ENCODE results near the gene STUB1.

Gene STUB1

DNA sequence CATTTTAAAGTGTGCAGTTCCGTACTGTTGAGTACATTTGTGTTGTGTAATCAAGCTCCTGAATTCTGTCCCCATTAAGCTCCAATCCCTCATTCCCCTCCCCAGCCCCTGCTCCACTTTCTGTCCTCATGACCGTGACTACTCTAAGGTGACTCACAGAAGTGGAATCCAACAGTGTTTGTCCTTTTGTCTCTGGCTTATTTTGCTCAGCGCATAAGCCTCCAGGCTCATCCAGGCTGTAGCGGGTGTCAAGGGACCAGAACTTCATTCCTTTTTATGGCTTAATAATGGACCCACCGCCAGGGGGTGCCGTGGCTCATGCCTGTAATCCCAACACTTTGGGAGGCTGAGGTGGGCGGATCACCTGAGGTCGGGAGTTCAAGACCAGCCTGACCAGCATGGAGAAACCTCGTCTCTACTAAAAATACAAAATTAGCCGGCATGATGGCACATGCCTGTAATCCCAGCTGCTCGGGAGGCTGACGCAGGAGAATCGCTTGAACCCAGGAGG is 32.6 kb downstream of the STUB1 start:
- DNase-seq (ENCODE audit: low read depth), result peak; percentile 99

DNA sequence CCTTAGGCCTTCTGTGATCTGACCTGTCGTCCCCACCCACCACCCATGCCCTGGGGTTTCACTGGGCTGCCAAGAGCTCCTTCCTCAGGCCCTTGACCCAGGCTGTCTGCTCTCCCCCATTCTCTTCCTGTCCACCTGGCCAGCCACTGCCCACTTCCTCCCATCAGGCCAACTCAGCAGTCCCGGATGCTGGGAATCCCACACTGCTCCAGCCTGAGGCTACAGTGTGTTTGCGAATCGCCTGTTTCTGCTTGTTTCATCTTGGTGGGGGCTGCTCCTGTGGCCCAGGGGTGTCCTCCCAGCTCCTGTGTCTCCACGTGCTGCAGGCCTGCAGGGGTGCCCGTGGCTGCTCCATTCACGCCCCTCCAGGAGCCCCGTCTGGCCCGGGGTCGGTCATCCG is 33.9 kb downstream of the STUB1 start:
- DNase-seq (ENCODE audit: low read depth), result peak; percentile 55

DNA sequence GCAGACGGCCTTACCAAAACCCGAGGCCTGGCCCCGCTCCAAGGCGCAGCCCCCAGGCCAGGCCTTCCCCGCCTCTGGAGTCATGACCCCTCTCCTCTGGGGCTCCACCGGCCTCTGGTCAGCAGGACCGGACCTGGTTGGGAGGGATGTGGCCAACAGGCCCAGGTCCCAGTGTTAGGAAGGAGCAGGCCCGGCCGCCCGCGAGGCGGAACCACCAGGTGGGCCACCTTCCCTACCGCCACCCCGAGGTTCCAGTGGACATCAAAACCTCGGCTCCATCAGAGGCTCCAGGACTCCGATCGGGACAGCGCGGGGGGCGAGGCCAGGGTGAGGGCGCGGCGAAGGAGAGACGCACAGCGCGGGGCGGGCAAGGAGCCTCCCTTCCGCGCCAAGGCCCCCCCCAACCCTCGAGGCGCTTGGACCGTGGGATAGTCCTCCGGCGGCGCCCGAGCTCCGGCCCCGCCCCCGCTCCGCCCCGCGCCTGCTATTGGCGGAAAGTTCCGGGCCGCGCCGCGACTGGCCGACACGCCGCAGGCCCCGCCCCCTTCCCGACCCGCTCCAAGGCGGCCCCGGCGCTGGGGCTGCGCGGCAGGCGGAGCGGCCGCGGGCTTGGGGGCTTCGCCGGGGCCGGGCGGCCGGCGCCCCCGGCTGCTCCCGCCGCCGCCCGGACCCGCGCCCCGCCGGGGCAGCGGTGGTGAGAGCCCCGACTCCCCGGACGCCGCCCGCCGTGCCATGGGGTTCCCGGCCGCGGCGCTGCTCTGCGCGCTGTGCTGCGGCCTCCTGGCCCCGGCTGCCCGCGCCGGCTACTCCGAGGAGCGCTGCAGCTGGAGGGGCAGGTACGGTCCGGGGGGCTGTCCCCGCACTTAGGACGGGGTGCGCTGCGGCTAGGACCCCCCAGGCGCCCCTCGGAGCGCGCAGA is 34.6 kb downstream of the STUB1 start, which contains the start of gene METRN:
METRN (plus strand) TSS at position 561 of the 919 bp plus-strand sequence; CDS start at position 733, 172 bp downstream.
- peak; percentile 91 for DNase-seq (ENCODE audit: low read depth)

DNA sequence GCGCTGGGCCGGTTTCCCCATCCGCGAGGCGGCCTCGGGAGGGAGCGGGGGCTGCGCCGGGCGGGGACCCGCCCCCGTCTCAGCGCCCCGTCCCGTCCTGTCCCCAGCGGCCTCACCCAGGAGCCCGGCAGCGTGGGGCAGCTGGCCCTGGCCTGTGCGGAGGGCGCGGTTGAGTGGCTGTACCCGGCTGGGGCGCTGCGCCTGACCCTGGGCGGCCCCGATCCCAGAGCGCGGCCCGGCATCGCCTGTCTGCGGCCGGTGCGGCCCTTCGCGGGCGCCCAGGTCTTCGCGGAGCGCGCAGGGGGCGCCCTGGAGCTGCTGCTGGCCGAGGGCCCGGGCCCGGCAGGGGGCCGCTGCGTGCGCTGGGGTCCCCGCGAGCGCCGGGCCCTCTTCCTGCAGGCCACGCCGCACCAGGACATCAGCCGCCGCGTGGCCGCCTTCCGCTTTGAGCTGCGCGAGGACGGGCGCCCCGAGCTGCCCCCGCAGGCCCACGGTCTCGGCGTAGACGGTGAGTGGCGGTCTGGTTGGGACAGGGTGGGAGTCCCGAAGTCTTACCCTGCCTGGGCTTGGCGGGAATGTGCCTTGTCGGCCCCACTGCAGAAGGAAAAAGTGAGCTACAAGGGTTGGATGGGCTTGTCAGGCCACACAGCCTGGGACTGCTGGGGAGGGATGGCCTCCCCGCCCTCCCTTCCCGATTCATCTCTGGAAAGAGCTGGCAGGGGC is 35.4 kb downstream of the STUB1 start:
- DNase-seq (ENCODE audit: low read depth), result peak; percentile 43

DNA sequence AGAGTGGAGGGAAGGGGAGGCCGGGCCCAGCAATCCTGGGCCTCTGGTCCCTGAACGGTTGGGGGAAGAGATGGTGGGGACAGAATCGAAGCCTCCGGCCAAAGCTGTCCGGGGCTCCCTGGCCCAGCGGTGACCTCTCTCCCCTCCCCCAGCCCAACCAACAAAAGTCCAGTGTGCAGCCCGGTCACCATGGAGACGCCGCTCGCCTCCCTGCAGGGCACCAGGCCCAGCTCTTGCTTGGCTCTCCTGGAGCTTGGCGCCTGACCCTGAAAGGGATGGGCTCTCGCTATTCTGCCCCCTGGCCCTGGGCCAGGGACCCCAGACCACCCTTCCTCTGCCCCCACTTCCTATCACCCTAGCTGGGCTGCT is 36.0 kb downstream of the STUB1 start:
- DNase-seq (ENCODE audit: low read depth), result peak; percentile 75

DNA sequence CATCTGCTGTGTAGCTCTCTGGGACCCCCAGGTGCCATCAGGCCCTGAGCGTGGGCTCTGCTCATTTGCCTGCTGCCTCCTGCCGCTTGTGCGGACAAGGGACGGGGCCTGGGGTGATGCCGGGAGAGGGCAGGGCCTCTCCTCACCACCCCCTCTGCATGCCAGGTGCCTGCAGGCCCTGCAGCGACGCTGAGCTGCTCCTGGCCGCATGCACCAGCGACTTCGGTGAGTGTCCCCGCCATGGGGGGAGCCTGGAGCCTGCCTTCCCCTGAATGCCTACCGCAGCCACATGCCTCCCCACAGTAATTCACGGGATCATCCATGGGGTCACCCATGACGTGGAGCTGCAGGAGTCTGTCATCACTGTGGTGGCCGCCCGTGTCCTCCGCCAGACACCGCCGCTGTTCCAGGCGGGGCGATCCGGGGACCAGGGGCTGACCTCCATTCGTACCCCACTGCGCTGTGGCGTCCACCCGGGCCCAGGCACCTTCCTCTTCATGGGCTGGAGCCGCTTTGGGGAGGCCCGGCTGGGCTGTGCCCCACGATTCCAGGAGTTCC is 36.6 kb downstream of the STUB1 start:
- DNase-seq (ENCODE audit: low read depth), result no peak

DNA sequence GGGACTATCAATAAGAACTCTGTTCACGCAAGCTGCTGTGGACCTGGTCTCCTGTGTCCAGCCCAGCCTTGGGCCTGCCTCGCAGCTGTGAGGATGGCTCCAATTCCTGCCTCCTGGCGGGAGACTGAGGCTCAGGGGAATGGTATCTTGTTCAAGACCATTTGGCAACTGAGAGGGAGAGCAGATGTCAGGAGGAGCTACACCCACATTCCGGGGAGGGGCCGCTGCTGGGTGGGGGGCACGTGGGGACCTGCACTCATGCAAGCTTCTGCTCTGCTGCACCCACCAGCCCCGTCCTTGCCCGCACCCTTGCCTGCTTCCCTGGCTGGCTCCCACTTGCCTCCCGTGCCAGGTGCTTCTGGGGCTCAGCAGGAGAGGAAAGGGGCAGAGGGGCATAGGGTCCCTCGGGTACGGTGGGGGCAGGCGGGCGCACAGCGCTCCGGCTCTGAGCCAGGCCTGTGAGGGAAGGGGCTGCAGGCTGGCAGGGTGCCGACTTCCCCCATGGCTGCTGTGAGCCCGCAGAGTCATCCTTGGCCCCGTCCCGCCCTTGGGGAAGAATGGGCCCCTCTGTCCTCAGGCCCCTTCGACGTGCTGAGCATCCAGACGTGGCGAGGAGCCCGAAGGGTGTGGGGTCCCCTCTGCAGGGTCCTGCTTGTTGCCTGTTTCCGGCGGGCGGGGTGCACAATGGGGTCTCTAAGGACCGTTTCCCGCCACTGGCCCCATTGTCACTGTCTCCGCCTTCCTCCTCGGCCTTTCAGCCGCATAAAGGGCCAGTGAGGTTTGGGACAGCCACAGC is 37.4 kb downstream of the STUB1 start:
- DNase-seq (ENCODE audit: low read depth), result no peak

DNA sequence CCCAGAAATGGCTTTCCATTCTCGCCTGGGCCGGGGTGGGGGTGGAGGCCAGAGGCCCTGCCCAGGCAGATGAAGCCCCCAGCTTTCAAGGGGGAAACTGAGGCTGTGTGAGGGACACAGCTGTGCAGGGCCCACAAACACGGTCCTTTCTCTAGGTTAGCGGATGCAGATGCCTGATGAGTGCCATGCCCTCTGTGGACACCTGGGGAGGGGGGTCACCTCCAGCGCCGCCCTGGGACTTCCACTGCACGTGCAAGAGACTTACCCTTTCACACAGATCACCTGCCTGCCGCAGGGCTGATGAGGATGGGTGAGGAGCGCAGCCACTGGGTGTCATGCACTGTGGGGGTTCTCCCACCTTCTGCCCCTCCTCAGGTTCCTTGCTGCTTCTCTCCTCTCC is 38.2 kb downstream of the STUB1 start:
- no peak for DNase-seq (ENCODE audit: low read depth)

DNA sequence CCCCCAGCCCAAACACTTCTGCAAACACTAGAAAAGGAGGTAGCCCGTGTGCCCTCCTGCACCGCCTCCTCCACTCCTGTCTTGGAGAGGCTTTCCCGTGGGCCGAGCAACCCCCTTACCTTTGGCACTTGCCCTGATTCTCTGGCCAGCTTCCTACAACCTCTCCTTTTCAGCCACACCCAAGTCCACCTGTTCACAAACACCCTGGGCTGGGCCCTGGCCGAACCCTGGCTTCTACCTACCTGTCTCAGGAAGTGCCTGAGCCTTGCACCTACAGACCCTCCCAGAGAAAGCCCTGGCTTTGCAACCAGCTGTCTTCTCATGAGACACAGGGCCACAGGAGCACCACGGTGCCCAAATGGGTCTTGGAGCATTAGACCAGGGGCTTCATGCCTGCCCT is 38.7 kb downstream of the STUB1 start:
- no peak for DNase-seq (ENCODE audit: low read depth)

DNA sequence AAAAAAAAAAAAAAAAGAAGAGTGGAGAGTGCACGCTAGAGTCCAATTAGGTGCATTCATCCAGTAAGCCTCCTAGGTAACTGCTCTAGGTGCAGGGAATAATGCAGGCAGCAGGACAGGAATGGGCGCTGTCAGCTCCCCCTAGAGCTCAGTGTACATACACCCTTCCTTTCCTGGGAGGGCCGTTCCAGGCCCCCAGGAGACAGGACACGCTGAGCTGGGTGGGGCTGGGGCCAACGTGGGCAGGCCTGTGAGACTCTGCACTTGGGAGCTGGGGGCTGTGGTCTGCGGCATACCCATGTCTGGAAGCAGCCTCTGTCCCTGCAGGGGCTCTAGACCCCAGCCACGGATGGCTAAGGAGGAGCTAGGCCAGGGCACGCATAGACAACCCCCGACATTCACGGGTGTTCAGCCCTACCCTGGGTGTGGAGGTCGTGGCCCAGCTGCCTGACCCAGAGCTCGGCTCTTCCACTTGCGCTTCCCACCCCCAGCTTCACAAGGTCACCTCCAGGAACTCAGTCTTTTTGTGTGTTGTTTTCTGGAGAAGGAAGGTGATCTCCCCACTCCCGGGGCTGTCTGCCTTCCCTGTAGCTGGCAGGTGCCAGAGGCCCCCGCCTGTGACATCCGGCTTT is 39.7 kb downstream of the STUB1 start:
- peak; percentile 33 for DNase-seq (ENCODE audit: low read depth)

DNA sequence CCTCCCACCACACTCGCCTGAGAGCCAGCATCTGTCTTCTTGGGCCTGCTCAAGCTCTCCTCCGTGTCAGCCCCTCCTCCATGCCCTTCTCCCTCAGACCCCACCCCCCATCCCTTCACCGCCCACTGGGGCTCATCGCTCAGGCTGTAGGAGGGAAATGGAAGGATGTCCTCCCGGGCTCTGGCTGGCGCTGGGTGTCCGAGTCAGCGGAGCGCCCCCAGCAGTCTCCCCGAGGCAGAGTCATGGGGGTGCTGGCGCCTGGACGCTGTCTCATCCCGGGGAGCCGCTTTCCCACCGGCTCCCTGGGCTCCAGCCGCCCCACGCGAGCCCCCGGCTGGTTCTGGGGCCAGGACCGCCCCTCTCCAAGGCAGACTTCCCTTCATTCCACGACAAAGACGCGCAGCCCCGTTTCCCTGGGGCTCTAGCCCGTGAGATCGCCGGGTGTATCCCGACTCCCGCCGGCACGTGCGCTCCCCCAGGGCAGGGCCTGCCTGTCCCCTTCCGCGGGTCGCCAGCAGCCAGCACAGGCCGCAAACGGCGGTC is 40.3 kb downstream of the STUB1 start:
- peak; percentile 86 for DNase-seq (ENCODE audit: low read depth)

DNA sequence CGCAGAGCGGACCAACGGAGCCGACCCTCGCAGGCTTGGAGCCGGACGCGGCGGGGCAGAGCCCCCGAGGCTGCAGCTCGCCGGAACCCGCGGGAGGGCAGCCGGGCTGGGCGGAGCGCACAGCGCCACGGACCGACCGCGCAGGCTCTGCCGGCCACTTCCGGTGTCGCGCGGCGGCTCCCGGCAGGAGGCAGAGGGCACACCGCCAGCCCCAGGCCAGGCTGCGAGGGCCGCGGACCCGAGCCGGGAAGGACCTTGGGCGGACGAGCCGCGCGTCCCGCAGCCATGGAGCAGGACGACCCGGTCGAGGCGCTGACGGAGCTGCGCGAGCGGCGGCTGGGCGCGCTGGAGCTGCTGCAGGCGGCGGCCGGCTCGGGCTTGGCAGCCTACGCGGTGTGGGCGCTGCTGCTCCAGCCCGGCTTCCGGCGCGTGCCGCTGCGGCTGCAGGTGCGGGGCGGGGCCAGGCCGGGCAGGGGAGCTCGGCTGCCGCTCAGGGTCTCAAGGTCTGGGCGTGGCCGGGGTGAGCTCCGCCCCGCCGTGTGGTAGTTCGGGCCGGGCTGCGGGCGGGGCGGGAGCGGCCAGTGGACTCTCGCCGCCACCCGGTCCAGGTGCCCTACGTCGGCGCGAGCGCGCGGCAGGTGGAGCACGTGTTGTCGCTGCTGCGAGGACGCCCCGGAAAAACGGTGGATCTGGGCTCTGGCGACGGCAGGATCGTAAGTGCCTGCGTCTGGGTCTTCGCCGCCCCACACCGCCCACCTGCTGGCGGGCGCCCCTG is 41.0 kb downstream of the STUB1 start, which contains the start of gene ANTKMT:
ANTKMT (plus strand) TSS at position 157 of the 775 bp plus-strand sequence; CDS start at position 286, 129 bp downstream.
- DNase-seq (ENCODE audit: low read depth), result peak; percentile 80

DNA sequence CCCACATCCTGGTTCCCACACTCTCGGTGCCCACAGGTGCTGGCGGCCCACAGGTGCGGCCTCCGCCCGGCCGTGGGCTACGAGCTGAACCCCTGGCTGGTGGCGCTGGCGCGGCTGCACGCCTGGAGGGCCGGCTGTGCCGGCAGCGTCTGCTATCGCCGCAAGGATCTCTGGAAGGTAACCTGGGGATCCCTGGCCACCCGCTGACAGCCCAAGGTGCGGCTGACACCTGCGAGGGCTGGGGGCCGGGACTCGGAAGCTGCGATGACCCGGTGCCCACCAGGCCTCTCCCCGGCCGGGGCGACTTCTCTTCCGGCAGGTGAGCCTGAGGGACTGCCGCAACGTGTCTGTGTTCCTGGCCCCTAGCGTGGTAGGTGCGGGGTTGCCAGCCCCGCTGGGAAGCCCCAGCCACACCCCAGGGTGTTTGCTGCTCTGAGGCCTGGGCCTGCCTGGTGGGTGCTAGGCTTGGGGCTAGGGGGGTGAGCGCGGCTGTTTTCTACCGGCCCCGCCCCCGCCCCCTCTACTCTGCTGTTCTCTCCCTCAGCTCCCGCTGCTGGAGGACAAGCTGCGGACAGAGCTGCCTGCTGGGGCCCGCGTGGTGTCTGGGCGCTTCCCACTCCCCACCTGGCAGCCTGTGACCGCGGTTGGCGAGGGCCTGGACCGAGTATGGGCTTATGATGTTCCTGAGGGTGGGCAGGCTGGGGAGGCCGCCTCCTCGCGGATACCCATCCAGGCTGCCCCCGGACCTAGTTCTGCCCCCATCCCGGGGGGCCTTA is 41.7 kb downstream of the STUB1 start:
- DNase-seq (ENCODE audit: low read depth), result no peak

DNA sequence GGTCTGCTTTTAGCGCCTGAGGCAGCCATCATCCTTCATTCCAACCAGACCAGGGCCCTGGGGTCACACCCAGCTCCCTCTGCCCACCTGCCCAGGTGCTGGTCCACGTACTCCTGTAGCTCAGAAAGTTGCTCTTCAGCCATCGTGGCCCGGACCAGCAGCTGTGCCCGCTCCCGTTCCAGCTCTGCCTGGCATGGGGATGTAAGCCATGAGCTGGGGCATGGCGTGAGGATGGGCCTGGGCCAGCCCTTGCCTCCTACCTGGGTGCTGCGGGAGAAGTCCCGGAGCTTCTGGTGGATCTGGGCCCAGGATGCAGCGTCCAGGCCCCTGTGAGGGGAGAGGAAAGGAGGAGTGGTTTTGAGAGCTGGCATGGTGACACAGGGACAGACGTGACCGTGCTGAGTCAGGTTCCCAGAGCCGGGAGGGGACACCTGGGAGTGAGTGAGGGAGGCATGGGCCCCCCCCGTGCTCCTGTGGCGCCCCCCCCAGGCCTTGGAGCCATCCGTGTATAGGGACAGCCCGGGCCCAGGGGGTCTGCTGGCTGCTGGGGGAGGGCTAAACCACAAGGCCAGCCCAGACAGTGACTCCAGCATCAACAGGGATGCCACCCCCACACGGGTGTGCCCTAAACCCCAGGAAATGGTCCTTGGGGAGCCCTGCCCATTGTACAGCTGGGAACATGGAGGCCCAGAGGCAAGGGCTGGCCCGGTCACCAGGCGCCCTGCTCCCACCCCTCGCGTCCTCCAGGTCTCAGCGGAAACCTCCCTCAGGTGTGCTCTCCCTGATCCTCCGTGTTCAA is 42.8 kb downstream of the STUB1 start:
- no peak for DNase-seq (ENCODE audit: low read depth)

DNA sequence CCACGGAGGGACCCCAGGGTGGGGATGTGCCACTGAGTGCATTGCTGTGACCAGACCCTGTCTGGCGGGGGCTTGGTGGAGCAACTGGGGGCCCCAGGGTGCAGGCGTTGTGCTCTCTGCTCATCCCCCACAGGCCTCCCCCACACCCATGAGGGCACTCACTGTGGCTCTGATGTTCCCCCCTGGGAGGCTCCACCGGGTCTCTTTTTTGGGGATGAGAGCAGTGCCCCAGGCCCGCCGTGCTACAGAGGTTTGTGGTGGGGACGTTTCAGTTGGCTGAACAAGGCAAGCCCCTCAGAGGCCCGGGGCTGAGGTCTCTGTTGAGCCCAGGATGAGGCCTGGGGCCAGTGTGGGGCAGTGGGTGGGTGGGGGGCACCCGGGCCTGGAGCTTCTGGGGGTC is 43.5 kb downstream of the STUB1 start:
- DNase-seq (ENCODE audit: low read depth), result no peak

DNA sequence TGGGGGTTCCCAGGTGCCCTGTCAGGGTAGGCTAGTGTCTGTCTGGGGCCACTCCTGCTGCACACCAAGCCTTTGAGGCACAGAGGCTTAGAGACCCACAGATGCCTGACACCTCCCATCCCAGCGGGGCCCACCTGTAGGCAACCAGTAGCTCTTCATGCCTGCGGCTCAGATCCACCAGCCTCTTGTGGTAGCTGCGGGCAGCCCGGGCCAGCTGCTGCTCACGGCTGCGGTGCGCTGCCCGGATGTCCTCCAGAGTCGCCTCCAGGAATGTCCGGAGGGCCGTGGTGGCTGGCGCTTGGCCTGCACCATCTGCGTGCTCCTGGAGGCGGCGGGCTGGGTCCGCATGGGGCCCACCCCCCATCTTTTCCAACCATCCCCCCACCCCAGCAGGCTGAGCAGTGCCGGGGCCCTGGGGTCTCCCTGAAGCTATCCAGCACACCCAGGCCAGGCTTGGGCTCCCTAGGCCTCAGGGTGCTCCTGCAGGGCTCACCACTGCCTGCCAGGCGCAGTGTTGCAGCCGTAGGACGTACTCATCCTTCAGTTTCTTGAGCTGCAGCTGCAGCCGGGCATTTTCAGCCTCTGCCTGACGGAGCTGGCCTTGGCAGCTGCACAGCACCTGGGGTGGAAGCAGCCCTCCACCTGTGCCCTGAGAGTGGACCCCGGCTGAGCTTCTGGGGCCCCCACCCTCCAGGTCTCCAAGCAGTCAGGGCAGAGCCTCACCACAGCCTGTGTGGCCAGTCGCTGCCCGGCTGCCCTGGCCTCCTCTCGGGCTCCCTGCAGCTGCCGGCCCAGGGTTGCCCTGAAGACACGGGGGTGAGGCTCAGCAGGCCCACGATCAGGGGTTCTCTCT is 44.2 kb downstream of the STUB1 start:
- no peak for DNase-seq (ENCODE audit: low read depth)

DNA sequence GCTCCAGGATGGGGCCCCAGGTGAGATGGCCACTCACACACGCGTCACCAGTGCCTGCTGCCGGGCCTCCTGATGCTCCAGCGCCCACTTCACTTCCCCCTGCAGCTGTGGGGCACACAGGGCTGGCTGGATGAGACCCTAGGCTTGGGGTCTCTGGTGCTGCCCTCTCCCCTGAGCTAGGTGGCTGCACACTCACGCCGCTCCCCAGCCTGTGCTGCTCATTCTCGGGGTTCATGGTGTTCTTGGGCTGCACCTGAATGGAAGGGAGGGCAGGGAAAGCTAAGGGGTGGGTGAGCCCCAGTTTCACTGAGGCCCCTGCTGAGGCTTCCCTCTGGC is 44.8 kb downstream of the STUB1 start:
- no peak for DNase-seq (ENCODE audit: low read depth)
